Lower lobe of right lung (tissue), 2 donors: Measurements from ENCODE around the gene RNFT2. TPM values are rescaled to one million over a fixed set of nuclear protein-coding genes. Genes with fewer than 3 reads are reported as not detected.

ENCODE experiments used
- ATAC-seq, 2 donors: fragments of 200-7000 bp; cut with Tn5 transposase; one replicate each; pipeline ENCODE4 v1.9.1; 2020 to 2022; ENCODE audit warnings: mild to moderate bottlenecking in 2 of 2, moderate library complexity in 2 of 2
- DNase-seq: peaks from one replicate; pipeline ENCODE4 v3.0.0-alpha.2; 2020
- H3K27ac ChIP-seq: fragments of 200-600 bp; one replicate; pipeline ENCODE4 v1.8.0; 2022
- H3K27me3 ChIP-seq: fragments of 200-600 bp; one replicate; pipeline ENCODE4 v1.8.0; 2022; ENCODE audit warnings: low read depth
- H3K36me3 ChIP-seq: fragments of 200-600 bp; one replicate; pipeline ENCODE4 v1.8.0; 2022; ENCODE audit warnings: mild to moderate bottlenecking
- H3K4me1 ChIP-seq: fragments of 200-600 bp; one replicate; pipeline ENCODE4 v1.8.0; 2022
- H3K4me3 ChIP-seq: fragments of 200-600 bp; one replicate; pipeline ENCODE4 v1.8.0; 2022; ENCODE audit warnings: mild to moderate bottlenecking
- H3K9me3 ChIP-seq: fragments of 200-600 bp; one replicate; pipeline ENCODE4 v1.8.0; 2022
- intact Hi-C: fragments of 100-400 bp; cut with DNase I; formaldehyde crosslinking; loops from one replicate; pipeline ENCODE4 v1.11.0; 2022
- total RNA-seq: library from RNA; stranded (reverse); fragmentation: NEBNext Ultra II Directional; extraction: Animal tissue kit (Norgen Biotek cat#: 25700); gene quantifications from one replicate; pipeline ENCODE4 v1.2.1, GENCODE V29; 2021
- TF ChIP-seq, protein P1 (sequence below): fragments of 200-600 bp; IDR thresholded peaks from one replicate; pipeline ENCODE4 v1.8.0; 2022; ENCODE audit warnings: antibody characterized with exemption, mild to moderate bottlenecking
- donor health status: DM: no; HTN: yes; CAD: no; lungs with severe emphysema.

RNFT2 gene
- total RNA-seq, 1 donor from 2014 or later: 3.3 TPM

DNA sequence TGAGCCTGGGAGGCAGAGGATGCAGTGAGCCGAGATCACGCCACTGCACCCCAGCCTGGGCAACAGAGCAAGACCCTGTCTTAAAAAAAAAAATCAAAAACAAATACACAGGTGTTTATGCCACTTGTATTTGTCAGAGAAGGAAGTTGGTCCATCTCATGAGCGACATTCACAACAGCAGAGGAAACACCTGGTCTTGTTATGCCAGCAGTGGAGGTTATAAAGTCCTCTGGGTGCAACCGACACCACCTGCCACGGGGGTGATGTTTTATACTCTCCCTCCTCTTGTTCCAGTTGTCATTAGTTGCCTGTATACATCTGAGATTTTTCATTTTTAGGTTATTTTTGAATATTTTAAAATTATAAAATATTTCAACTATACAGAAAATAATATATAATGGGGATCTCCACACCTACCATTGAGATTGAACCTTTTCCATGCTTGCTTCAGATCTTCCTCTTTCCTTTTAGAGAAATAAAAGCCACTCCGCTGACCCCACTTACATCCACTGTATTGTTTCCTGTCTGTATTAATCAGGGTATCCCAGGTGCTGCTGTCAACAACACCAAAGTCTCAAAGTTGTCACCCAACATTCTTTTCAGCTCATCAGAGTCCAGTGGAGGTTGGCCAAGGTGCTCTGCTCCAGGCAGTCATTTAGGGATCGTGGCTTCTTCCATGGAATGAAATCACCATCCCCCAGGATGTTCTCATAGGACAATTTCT is 65.1 kb downstream of the RNFT2 start:
- H3K27me3 ChIP-seq: no peaks in the 10 kb centered on the region
- no peak overlapping the region for H3K4me3 ChIP-seq
- H3K27ac ChIP-seq: no peak overlapping the region
- H3K36me3 ChIP-seq: no peaks in the 10 kb centered on the region
- TF ChIP-seq, protein P1, sequence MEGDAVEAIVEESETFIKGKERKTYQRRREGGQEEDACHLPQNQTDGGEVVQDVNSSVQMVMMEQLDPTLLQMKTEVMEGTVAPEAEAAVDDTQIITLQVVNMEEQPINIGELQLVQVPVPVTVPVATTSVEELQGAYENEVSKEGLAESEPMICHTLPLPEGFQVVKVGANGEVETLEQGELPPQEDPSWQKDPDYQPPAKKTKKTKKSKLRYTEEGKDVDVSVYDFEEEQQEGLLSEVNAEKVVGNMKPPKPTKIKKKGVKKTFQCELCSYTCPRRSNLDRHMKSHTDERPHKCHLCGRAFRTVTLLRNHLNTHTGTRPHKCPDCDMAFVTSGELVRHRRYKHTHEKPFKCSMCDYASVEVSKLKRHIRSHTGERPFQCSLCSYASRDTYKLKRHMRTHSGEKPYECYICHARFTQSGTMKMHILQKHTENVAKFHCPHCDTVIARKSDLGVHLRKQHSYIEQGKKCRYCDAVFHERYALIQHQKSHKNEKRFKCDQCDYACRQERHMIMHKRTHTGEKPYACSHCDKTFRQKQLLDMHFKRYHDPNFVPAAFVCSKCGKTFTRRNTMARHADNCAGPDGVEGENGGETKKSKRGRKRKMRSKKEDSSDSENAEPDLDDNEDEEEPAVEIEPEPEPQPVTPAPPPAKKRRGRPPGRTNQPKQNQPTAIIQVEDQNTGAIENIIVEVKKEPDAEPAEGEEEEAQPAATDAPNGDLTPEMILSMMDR: no peak
- ATAC-seq (no peak), DNase-seq (no peak)
- peaks cover 15% of the 10 kb centered on the region for H3K9me3 ChIP-seq
- intact Hi-C loops: no loop called here
- no peaks in the 10 kb centered on the region for H3K4me1 ChIP-seq

DNA sequence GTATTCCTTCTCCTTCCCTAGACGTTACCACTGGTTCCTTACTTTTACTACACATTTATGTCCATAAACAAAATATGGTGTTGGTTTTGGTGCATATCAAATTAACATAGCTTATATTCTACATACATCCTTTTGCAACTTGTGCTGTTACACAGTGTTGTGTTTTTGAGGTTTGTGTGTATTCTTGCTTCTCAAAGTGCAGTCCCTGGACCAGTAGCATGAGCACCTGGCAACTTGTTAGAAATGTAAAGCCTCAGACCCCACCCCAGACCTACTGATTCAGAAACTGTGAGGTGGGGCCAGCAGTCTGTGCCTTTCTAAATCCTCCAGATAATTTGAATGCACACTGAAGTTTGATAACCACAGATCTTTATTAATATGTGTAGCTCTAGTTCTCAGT is 65.9 kb downstream of the RNFT2 start:
- TF ChIP-seq, protein P1: no peak
- no peak for ATAC-seq
- Histone ChIP-seq H3K4me3 (no peak overlapping the region), H3K27me3 (no peaks in the 10 kb centered on the region), H3K27ac (no peak overlapping the region), H3K9me3 (peaks cover 7% of the 10 kb centered on the region), H3K4me1 (no peaks in the 10 kb centered on the region), H3K36me3 (no peaks in the 10 kb centered on the region)
- intact Hi-C loops: no loop called here
- no peak for DNase-seq

DNA sequence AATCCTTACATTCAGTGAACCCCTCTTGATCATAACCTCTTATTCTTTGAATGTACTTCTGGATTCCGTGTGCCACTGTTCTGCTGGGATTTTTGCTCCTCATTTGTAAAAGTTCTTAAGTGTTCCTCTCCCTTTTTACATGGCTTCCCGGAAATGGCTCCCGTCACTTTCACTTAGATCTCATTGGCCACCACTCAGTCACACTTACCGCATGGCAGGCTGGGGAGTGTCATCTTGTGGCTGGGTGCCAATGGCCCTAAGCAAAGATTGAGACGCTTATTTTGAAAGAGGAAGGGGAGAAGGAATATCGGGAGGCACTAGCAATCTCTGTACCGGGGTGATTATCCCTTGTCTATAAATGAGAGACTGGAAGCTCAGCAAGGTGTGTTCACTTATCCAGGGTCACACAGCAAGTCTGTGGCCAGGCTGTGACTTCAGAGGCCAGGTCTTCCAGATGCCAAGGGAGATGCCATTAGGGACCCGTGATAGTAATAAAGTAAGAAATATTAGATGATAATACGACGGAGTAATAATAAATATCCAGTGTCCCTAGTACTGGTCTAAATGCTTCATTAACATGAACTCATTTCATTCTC is 68.8 kb downstream of the RNFT2 start:
- TF ChIP-seq, protein P1: no peak
- no peaks in the 10 kb centered on the region for H3K27me3 ChIP-seq
- no peaks in the 10 kb centered on the region for H3K9me3 ChIP-seq
- no peaks in the 10 kb centered on the region for H3K36me3 ChIP-seq
- no peaks in the 10 kb centered on the region for H3K4me1 ChIP-seq
- ATAC-seq (no peak), DNase-seq (no peak)
- no peak overlapping the region for H3K27ac ChIP-seq
- intact Hi-C loops: no loop called here
- no peak overlapping the region for H3K4me3 ChIP-seq

DNA sequence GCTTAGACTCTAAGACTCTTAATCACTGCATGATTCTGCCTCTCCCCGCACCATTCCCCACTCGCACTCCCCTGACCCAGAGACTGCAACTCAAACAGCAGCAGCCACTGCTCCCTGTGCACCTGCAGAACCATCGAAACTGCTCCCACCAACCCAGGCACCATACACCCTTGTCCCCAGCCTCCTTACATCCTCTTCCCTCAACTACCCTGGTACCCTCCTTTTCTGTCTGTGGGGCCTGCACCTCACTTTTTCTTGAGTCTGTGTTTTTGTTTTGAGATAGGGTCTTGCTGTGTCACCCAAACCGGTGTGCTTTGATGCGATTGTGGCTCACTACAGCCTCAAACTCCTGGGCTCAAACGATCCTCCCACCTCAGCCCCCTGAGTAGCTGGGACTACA is 69.4 kb downstream of the RNFT2 start:
- ATAC-seq (no peak), DNase-seq (no peak)
- Histone ChIP-seq H3K27ac (no peak overlapping the region), H3K27me3 (no peaks in the 10 kb centered on the region), H3K4me3 (no peak overlapping the region), H3K36me3 (no peaks in the 10 kb centered on the region), H3K9me3 (no peaks in the 10 kb centered on the region), H3K4me1 (no peaks in the 10 kb centered on the region)
- TF ChIP-seq, protein P1: no peak
- intact Hi-C loops: no loop called here

DNA sequence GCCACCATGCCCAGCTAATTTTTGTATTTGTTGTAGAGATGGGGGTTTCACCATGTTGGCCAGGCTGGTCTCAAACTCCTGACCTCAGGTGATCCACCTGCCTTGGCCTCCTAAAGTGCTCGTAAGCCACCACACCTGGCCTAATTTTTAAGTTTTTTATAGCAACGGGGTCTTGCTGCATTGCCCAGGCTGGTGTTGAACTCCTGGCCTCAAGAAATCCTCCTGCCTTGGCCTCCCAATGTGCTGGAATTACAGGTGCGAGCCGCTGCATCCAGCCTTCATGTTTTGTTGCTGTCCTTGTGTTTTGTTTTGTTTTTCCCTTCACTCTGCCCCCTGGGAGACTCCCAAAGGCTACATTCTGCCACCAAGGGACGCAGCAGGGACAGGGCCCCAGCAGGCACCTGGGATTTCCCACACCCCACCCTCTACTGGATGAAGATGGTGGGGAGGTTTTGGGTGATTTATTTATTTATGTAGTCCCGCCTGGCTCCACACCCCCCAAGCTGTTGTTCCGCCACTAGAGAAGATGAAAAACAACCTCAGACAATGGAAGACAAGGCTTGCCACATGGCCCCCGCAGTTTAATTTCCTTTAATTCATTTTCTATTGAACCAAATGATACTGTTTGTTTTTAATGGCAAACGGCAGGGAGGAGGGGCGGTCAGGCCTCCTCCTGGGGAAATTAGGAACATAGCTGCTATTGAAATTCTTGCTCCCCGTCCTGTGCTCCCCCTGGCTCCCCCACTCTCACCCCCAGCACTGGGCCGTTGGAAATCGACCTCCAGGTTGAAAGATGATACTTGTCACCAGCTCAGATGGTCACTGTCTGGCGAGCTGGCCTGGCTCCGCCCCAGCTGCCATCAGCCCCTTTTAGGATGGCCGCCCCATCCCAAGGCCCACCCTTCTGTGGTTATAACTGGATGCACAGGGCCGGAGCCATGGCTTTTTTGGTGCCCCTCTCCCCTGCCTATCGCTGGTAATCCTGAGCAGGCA is 70.3 kb downstream of the RNFT2 start:
- Histone ChIP-seq H3K4me1 (no peaks in the 10 kb centered on the region), H3K27me3 (no peaks in the 10 kb centered on the region), H3K9me3 (no peaks in the 10 kb centered on the region), H3K36me3 (no peaks in the 10 kb centered on the region), H3K4me3 (no peak overlapping the region), H3K27ac (no peak overlapping the region)
- no peak for DNase-seq
- intact Hi-C loops: no loop called here
- TF ChIP-seq, protein P1: no peak
- ATAC-seq: no peak
